ENCODE data around the gene GMPR2. TPM values are rescaled to one million over a fixed set of nuclear protein-coding genes. Genes with fewer than 3 reads are reported as not detected.

Gene GMPR2
- total and polyA plus RNA-seq, 2 of the 4 experiments (the other 2 are of a cell fraction) = 63.7 to 92.5 TPM

GRCh38 chr14:24185026-24185425, 47.7 kb upstream of the GMPR2 start:
- no peak overlapping the region for H3K4me2 ChIP-seq (ENCODE audit: low read depth, low read length)
- in situ Hi-C loops (cut with MboI; ENCODE audit: low sequenced_read_pairs) = no loop called here
- dilution Hi-C loops (cut with HindIII; ENCODE audit: low sequenced_read_pairs, unreplicated experiment) = no loop called here

More at GRCh38 chr14:24185026-24185425, 47.7 kb upstream of the GMPR2 start:
- Histone ChIP-seq H4K8ac (ENCODE audit: low read depth in 2 of 2, low read length in 2 of 2) (no peak overlapping the region), H2BK120ac (ENCODE audit: low read depth, low read length) (no peak overlapping the region), H3K9me3 (ENCODE audit: control insufficient read depth, insufficient read depth, low read length) (no peaks in the 10 kb centered on the region), H3K36me3 (ENCODE audit: control insufficient read depth, insufficient read depth, low read length) (peaks cover 63% of the 10 kb centered on the region), H2BK15ac (ENCODE audit: low read depth, low read length) (no peak overlapping the region), H3K79me1 (ENCODE audit: low read depth in 1 of 2, low read length in 2 of 2) (peaks cover 13 to 43% of the 10 kb centered on the region in 2 experiments), H2AK9ac (replicated peaks; ENCODE audit: low read depth, low read length, poor library complexity) (no peak overlapping the region), H4K91ac (ENCODE audit: insufficient read depth, low read depth, low read length) (no peak overlapping the region), H3K56ac (ENCODE audit: extremely low read depth, insufficient read depth, low read length) (no peak overlapping the region), H3K18ac (ENCODE audit: low read depth, low read length) (no peak overlapping the region), H2BK20ac (ENCODE audit: low read depth, low read length) (no peak overlapping the region), H2AFZ (replicated peaks; ENCODE audit: low read length, poor library complexity) (no peak overlapping the region), H4K5ac (ENCODE audit: low read depth, low read length) (no peak overlapping the region), H3K4me3 (ENCODE audit: insufficient read depth, low read depth, low read length) (no peak overlapping the region), H2AK5ac (ENCODE audit: low read depth, low read length) (no peak overlapping the region), H3K4me1 (ENCODE audit: control insufficient read depth, insufficient read depth, low read length) (peaks cover 4% of the 10 kb centered on the region), H3K9ac (ENCODE audit: low read depth, low read length) (no peak overlapping the region), H3K14ac (replicated peaks; ENCODE audit: low read depth, low read length) (no peak overlapping the region), H4K20me1 (ENCODE audit: insufficient read depth, low read length) (no peaks in the 10 kb centered on the region), H3K27me3 (ENCODE audit: control insufficient read depth, insufficient read depth, low read length) (no peaks in the 10 kb centered on the region), H3K27ac (ENCODE audit: insufficient read depth, low read length) (no peak overlapping the region), H2BK5ac (ENCODE audit: low read depth, low read length, poor library complexity, severe bottlenecking) (no peak overlapping the region), H3K23ac (ENCODE audit: low read depth, low read length) (no peak overlapping the region), H3K4ac (ENCODE audit: low read depth, low read length) (no peak overlapping the region), H3K9me1 (ENCODE audit: insufficient read depth, low read length) (peaks cover 18% of the 10 kb centered on the region)
- TF ChIP-seq, protein P1, sequence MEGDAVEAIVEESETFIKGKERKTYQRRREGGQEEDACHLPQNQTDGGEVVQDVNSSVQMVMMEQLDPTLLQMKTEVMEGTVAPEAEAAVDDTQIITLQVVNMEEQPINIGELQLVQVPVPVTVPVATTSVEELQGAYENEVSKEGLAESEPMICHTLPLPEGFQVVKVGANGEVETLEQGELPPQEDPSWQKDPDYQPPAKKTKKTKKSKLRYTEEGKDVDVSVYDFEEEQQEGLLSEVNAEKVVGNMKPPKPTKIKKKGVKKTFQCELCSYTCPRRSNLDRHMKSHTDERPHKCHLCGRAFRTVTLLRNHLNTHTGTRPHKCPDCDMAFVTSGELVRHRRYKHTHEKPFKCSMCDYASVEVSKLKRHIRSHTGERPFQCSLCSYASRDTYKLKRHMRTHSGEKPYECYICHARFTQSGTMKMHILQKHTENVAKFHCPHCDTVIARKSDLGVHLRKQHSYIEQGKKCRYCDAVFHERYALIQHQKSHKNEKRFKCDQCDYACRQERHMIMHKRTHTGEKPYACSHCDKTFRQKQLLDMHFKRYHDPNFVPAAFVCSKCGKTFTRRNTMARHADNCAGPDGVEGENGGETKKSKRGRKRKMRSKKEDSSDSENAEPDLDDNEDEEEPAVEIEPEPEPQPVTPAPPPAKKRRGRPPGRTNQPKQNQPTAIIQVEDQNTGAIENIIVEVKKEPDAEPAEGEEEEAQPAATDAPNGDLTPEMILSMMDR (conservative IDR thresholded peaks at IDR 0.05; ENCODE audit: low read depth, low read length) = no peak
- CTCF ChIA-PET = no interaction called here
- WGBS, 2 experiments (ENCODE audit: extremely low coverage in 2 of 2, insufficient read length in 1 of 2) = 94% methylated on average over 3 of the region's 7 CpGs; no CpG with 5 or more reads in 1 of the 2 experiments
- BruUV-seq (replicated peaks) = no TSS peak
- DNase-seq (no peak), ATAC-seq (ENCODE audit: low read depth) (no peak)
- POLR2A ChIA-PET (ENCODE audit: unreplicated experiment) = no interaction called here
- intact Hi-C loops (cut with micrococcal nuclease) = no loop called here

Data from IMR-90 (cell line).